Measurements from ENCODE around the gene GRHL1.

Gene GRHL1

GRCh38 chr2:9981655-9982054 is 30.2 kb downstream of the GRHL1 start:
- H3K27me3 ChIP-seq (ENCODE audit: control insufficient read depth, insufficient read depth, low read length): no peaks in the 10 kb centered on the region
- H3K4me3 ChIP-seq (ENCODE audit: low read length): no peak overlapping the region
- no peak overlapping the region for H3K9ac ChIP-seq (ENCODE audit: low read length)
- H3K4me1 ChIP-seq (ENCODE audit: control insufficient read depth, insufficient read depth, low read length): peaks cover 12% of the 10 kb centered on the region
- no peaks in the 10 kb centered on the region for H3K36me3 ChIP-seq (ENCODE audit: control insufficient read depth, insufficient read depth, low read length)
- H3K27ac ChIP-seq (ENCODE audit: low read depth, low read length): no peak overlapping the region

- H3K27ac ChIP-seq (ENCODE audit: low read depth, low read length): no peak overlapping the region
- no peaks in the 10 kb centered on the region for H3K27me3 ChIP-seq (ENCODE audit: control insufficient read depth, insufficient read depth, low read length)
- peaks cover 11% of the 10 kb centered on the region for H3K4me1 ChIP-seq (ENCODE audit: control insufficient read depth, insufficient read depth, low read length)
- no peak overlapping the region for H3K4me3 ChIP-seq (ENCODE audit: low read length)
- no peaks in the 10 kb centered on the region for H3K36me3 ChIP-seq (ENCODE audit: control insufficient read depth, insufficient read depth, low read length)
- no peak overlapping the region for H3K9ac ChIP-seq (ENCODE audit: low read length)
Observed at GRCh38 chr2:9982248-9982647, 30.8 kb downstream of the GRHL1 start.

GRCh38 chr2:9982891-9983290 is 31.4 kb downstream of the GRHL1 start:
- Histone ChIP-seq H3K4me3 (ENCODE audit: low read length) (no peak overlapping the region), H3K27ac (ENCODE audit: low read depth, low read length) (no peak overlapping the region), H3K4me1 (ENCODE audit: control insufficient read depth, insufficient read depth, low read length) (peaks cover 11% of the 10 kb centered on the region), H3K9ac (ENCODE audit: low read length) (no peak overlapping the region), H3K36me3 (ENCODE audit: control insufficient read depth, insufficient read depth, low read length) (no peaks in the 10 kb centered on the region), H3K27me3 (ENCODE audit: control insufficient read depth, insufficient read depth, low read length) (no peaks in the 10 kb centered on the region)

- Histone ChIP-seq H3K27me3 (ENCODE audit: control insufficient read depth, insufficient read depth, low read length) (no peaks in the 10 kb centered on the region), H3K27ac (ENCODE audit: low read depth, low read length) (no peak overlapping the region), H3K9ac (ENCODE audit: low read length) (no peak overlapping the region), H3K36me3 (ENCODE audit: control insufficient read depth, insufficient read depth, low read length) (no peaks in the 10 kb centered on the region), H3K4me3 (ENCODE audit: low read length) (no peak overlapping the region), H3K4me1 (ENCODE audit: control insufficient read depth, insufficient read depth, low read length) (peaks cover 11% of the 10 kb centered on the region)
Observed at GRCh38 chr2:9983401-9984216, 32.1 kb downstream of the GRHL1 start.

- Histone ChIP-seq H3K9ac (ENCODE audit: low read length) (no peak overlapping the region), H3K4me1 (ENCODE audit: control insufficient read depth, insufficient read depth, low read length) (peaks cover 11% of the 10 kb centered on the region), H3K36me3 (ENCODE audit: control insufficient read depth, insufficient read depth, low read length) (no peaks in the 10 kb centered on the region), H3K27ac (ENCODE audit: low read depth, low read length) (peak overlapping the region; percentile 67), H3K27me3 (ENCODE audit: control insufficient read depth, insufficient read depth, low read length) (no peaks in the 10 kb centered on the region), H3K4me3 (ENCODE audit: low read length) (no peak overlapping the region)
Observed at GRCh38 chr2:9984217-9984739, 32.8 kb downstream of the GRHL1 start.

- Histone ChIP-seq H3K4me1 (ENCODE audit: control insufficient read depth, insufficient read depth, low read length) (peaks cover 11% of the 10 kb centered on the region), H3K36me3 (ENCODE audit: control insufficient read depth, insufficient read depth, low read length) (no peaks in the 10 kb centered on the region), H3K4me3 (ENCODE audit: low read length) (no peak overlapping the region), H3K27ac (ENCODE audit: low read depth, low read length) (peak overlapping the region; percentile 67), H3K9ac (ENCODE audit: low read length) (no peak overlapping the region), H3K27me3 (ENCODE audit: control insufficient read depth, insufficient read depth, low read length) (no peaks in the 10 kb centered on the region)
Observed at GRCh38 chr2:9984871-9985480, 33.5 kb downstream of the GRHL1 start.

GRCh38 chr2:9985531-9986328 is 34.2 kb downstream of the GRHL1 start:
- Histone ChIP-seq H3K4me1 (ENCODE audit: control insufficient read depth, insufficient read depth, low read length) (peaks cover 11% of the 10 kb centered on the region), H3K9ac (ENCODE audit: low read length) (no peak overlapping the region), H3K27me3 (ENCODE audit: control insufficient read depth, insufficient read depth, low read length) (no peaks in the 10 kb centered on the region), H3K27ac (ENCODE audit: low read depth, low read length) (peak overlapping the region; percentile 67), H3K36me3 (ENCODE audit: control insufficient read depth, insufficient read depth, low read length) (no peaks in the 10 kb centered on the region), H3K4me3 (ENCODE audit: low read length) (no peak overlapping the region)

GRCh38 chr2:9988320-9988719 is 36.8 kb downstream of the GRHL1 start:
- H3K27me3 ChIP-seq (ENCODE audit: control insufficient read depth, insufficient read depth, low read length): no peaks in the 10 kb centered on the region
- H3K27ac ChIP-seq (ENCODE audit: low read depth, low read length): no peak overlapping the region
- H3K4me1 ChIP-seq (ENCODE audit: control insufficient read depth, insufficient read depth, low read length): peaks cover 11% of the 10 kb centered on the region

GRCh38 chr2:9990736-9991135 is 39.2 kb downstream of the GRHL1 start:
- no peaks in the 10 kb centered on the region for H3K27me3 ChIP-seq (ENCODE audit: control insufficient read depth, insufficient read depth, low read length)
- no peaks in the 10 kb centered on the region for H3K36me3 ChIP-seq (ENCODE audit: control insufficient read depth, insufficient read depth, low read length)
- no peak overlapping the region for H3K4me3 ChIP-seq (ENCODE audit: low read length)
- H3K27ac ChIP-seq (ENCODE audit: low read depth, low read length): no peak overlapping the region
- no peaks in the 10 kb centered on the region for H3K4me1 ChIP-seq (ENCODE audit: control insufficient read depth, insufficient read depth, low read length)
- H3K9ac ChIP-seq (ENCODE audit: low read length): no peak overlapping the region

More at GRCh38 chr2:9988320-9988719, 36.8 kb downstream of the GRHL1 start:
- H3K36me3 ChIP-seq (ENCODE audit: control insufficient read depth, insufficient read depth, low read length): no peaks in the 10 kb centered on the region
- no peak overlapping the region for H3K4me3 ChIP-seq (ENCODE audit: low read length)
- H3K9ac ChIP-seq (ENCODE audit: low read length): no peak overlapping the region

GRCh38 chr2:9991221-9991620 is 39.7 kb downstream of the GRHL1 start:
- Histone ChIP-seq H3K4me3 (ENCODE audit: low read length) (no peak overlapping the region), H3K9ac (ENCODE audit: low read length) (no peak overlapping the region), H3K27me3 (ENCODE audit: control insufficient read depth, insufficient read depth, low read length) (no peaks in the 10 kb centered on the region), H3K36me3 (ENCODE audit: control insufficient read depth, insufficient read depth, low read length) (no peaks in the 10 kb centered on the region), H3K4me1 (ENCODE audit: control insufficient read depth, insufficient read depth, low read length) (no peaks in the 10 kb centered on the region), H3K27ac (ENCODE audit: low read depth, low read length) (no peak overlapping the region)

- no peak overlapping the region for H3K9ac ChIP-seq (ENCODE audit: low read length)
- no peaks in the 10 kb centered on the region for H3K36me3 ChIP-seq (ENCODE audit: control insufficient read depth, insufficient read depth, low read length)
- H3K27ac ChIP-seq (ENCODE audit: low read depth, low read length): no peak overlapping the region
- H3K4me1 ChIP-seq (ENCODE audit: control insufficient read depth, insufficient read depth, low read length): no peaks in the 10 kb centered on the region
- no peaks in the 10 kb centered on the region for H3K27me3 ChIP-seq (ENCODE audit: control insufficient read depth, insufficient read depth, low read length)
- no peak overlapping the region for H3K4me3 ChIP-seq (ENCODE audit: low read length)
Observed at GRCh38 chr2:9991829-9992273, 40.4 kb downstream of the GRHL1 start.

Measured in rectal smooth muscle tissue (tissue), 1 donor.